ENCODE measurements around the gene PRRX2. TPM values are rescaled to one million over a fixed set of nuclear protein-coding genes. Genes with fewer than 3 reads are reported as not detected.

The PRRX2 gene
- total and polyA plus RNA-seq, 9 of the 15 experiments (the other 6 are each of a cell fraction or from before 2014, with no cell fraction given) = 0.21 TPM; not detected in 8

DNA sequence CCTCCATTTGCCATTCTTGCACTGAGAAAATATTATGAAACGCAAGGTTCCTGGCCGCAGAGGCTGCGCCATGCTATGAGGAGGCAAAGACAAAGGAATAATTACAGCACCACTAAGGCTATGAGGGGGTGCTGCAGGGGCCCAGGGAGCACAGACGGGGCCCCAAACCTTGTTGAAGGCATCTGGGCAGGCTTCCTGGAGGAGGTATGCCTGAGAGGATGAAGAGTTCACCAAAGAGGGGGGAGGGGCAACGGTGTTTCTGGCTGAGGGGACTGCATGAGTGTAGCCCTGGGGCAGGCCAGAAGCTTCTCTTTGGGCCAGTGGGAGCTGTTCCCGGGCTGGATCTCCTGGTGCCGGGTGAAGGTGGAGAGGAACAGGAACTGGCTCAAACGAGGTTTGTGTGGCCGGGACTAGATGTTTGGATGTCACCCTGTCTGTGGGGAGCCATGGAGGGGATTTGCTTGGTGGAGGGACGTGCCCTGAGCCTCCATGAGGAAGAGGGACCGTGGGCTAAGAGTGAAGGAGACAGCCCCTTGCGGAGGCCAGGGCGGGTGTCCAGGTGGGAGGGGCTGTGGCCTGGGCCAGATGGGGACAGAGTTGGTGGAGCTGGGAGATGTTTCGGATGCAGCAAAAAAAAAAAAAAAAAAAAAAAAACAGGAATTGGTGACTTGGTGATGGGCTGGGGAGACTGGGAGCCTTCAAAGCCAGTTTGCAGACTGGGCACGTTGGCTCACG lies 59.2 kb downstream of the PRRX2 start:
- WGBS (ENCODE audit: insufficient coverage, low coverage, missing lambda C conversion rate) = 38% methylated on average over 15 of the region's 16 CpGs
- Histone ChIP-seq H3K9ac (ENCODE audit: insufficient read depth in 1 of 2, low read depth in 2 of 2, low read length in 2 of 2) (peak overlapping the region in 1 of 2 experiments; percentile 49; a peak in 1 of 4 replicates), H3K4me2 (ENCODE audit: insufficient read depth, low read length) (no peak overlapping the region), H2AFZ (ENCODE audit: low read depth, low read length) (no peak overlapping the region), H3K27ac (ENCODE audit: extremely low read depth, low read depth, low read length) (no peak overlapping the region), H3K4me3 (no peak overlapping the region), H3K36me3 (ENCODE audit: control insufficient read depth, insufficient read depth, low read length) (no peaks in the 10 kb centered on the region), H3K79me2 (ENCODE audit: control insufficient read depth, insufficient read depth, low read length) (no peaks in the 10 kb centered on the region), H3K27me3 (ENCODE audit: control insufficient read depth in 2 of 2, insufficient read depth in 2 of 2, low read length in 2 of 2) (peaks cover 12 to 40% of the 10 kb centered on the region in 2 experiments), H3K9me1 (ENCODE audit: control insufficient read depth, insufficient read depth, low read length) (no peaks in the 10 kb centered on the region), H3K9me3 (replicated peaks; ENCODE audit: control insufficient read depth, insufficient read depth, low read depth, low read length) (no peaks in the 10 kb centered on the region), H3K4me1 (replicated peaks in 1 of 2; ENCODE audit: control insufficient read depth in 2 of 2, insufficient read depth in 2 of 2, low read length in 2 of 2) (peaks cover 4 to 35% of the 10 kb centered on the region in 2 experiments; a peak in 4 of 5 replicates), H4K20me1 (replicated peaks; ENCODE audit: control insufficient read depth, insufficient read depth, low read length) (no peaks in the 10 kb centered on the region)
- POLR2A ChIA-PET = no interaction called here
- ATAC-seq (no peak), DNase-seq (ENCODE audit: extremely low read depth in 1 of 4, low spot score in 3 of 4) (no peak), FAIRE-seq (no peak)
- in situ Hi-C loops (cut with MboI) = no loop called here
- intact Hi-C loops (cut with micrococcal nuclease) = loop anchor here (5.0 kb wide), 2 partner anchors 82 to 1427 kb away; partner anchors contain the start of gene ASB6
- BruUV-seq (replicated peaks) = no TSS peak
- no peak for TF ChIP-seq MCM7 (IDR thresholded peaks at IDR 0.05)
- TF ChIP-seq UBTF (IDR thresholded peaks at IDR 0.05; ENCODE audit: borderline replicate concordance in 1 of 2, low read depth in 2 of 2, low read length in 2 of 2) = no peak
- TF ChIP-seq CBFB (CRISPR knock-in tag; IDR thresholded peaks at IDR 0.05) = no peak
- TF ChIP-seq KDM5B (IDR thresholded peaks at IDR 0.05; ENCODE audit: insufficient replicate concordance, low read depth, low read length) = no peak
- no peak for TF ChIP-seq EGR1 (conservative IDR thresholded peaks at IDR 0.05)
- TF ChIP-seq NR2C2 (CRISPR knock-in tag; IDR thresholded peaks at IDR 0.05) = no peak
- no peak for TF ChIP-seq NR2C2 (tag; IDR thresholded peaks at IDR 0.05)
- TF ChIP-seq BCOR (IDR thresholded peaks at IDR 0.05) = 0 out of 2 replicates have a peak, but pooled peaks have one; percentile 21
- TF ChIP-seq IRF2 (CRISPR knock-in tag; IDR thresholded peaks at IDR 0.05) = 0 out of 2 replicates have a peak, but pooled peaks have one; percentile 23
- peak; percentile 94 for TF ChIP-seq ZFP36 (IDR thresholded peaks at IDR 0.05; ENCODE audit: low read depth, low read length, partially characterized antibody)
- no peak for TF ChIP-seq ZNF551 (CRISPR knock-in tag; IDR thresholded peaks at IDR 0.05)
- CTCF ChIA-PET (ENCODE audit: low intra/inter-chr PET ratio) = no interaction called here

Data from K562 (cell line).